ENCODE data around the gene RNF144B.

DNA sequence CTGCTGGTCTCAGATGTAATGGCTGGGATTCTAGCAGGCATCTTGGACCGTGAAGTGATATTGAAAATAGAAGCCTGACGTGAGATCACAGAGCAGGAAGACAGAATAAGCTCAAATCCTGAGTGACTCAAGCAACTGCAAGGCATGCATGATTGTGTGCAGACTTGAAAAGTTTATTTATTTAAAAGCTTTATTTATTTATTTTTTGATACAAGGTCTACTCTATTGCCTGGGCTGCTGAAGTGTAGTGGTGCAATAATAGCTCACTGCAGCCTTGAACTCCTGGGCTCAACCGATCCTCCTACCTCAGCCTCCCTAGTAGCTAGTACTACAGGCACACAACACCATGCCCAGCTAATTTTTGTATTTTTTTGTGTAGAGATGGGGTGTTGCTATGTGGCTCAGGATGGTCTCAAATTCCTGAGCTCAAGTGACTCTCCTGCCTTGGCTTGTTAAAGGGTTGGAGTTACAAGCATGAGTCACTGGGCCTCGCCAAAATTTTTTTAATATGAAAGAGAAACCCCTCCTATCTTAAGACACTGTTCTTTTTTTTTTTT is 40.1 kb upstream of the RNF144B start:
- no peak for TF ChIP-seq POLR2A (IDR thresholded peaks at IDR 0.05)
- TF ChIP-seq, protein P1, sequence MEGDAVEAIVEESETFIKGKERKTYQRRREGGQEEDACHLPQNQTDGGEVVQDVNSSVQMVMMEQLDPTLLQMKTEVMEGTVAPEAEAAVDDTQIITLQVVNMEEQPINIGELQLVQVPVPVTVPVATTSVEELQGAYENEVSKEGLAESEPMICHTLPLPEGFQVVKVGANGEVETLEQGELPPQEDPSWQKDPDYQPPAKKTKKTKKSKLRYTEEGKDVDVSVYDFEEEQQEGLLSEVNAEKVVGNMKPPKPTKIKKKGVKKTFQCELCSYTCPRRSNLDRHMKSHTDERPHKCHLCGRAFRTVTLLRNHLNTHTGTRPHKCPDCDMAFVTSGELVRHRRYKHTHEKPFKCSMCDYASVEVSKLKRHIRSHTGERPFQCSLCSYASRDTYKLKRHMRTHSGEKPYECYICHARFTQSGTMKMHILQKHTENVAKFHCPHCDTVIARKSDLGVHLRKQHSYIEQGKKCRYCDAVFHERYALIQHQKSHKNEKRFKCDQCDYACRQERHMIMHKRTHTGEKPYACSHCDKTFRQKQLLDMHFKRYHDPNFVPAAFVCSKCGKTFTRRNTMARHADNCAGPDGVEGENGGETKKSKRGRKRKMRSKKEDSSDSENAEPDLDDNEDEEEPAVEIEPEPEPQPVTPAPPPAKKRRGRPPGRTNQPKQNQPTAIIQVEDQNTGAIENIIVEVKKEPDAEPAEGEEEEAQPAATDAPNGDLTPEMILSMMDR (IDR thresholded peaks at IDR 0.05 in 8 of 11, conservative IDR thresholded peaks at IDR 0.05 in 3 of 11), result no peak

Measured in spleen (tissue), 7 donors.